Suprapubic skin (tissue), 4 donors: Measurements from ENCODE around the gene LRRC73. TPM values are rescaled to one million over a fixed set of nuclear protein-coding genes. Genes with fewer than 3 reads are reported as not detected.
"Not testable (repeated sequence)": the region's sequence is repeated elsewhere in the genome, so short reads cannot be mapped to it uniquely, and the experiment has no call there.

Experiments used
- DNase-seq, 2 donors: peaks; one replicate each; pipeline ENCODE4 v3.0.0-alpha.2; 2019; ENCODE audit warnings: low spot score in 2 of 2
- H3K27ac ChIP-seq: fragments of 200-600 bp; sonication (generic); one replicate; pipeline ENCODE4 v1.5.1; 2019
- H3K27me3 ChIP-seq: fragments of 200-600 bp; sonication (generic); one replicate; pipeline ENCODE4 v1.5.1; 2019
- H3K36me3 ChIP-seq: fragments of 200-600 bp; sonication (generic); one replicate; pipeline ENCODE4 v1.5.1; 2019
- H3K4me1 ChIP-seq: fragments of 200-600 bp; sonication (generic); one replicate; pipeline ENCODE4 v1.5.1; 2019
- H3K4me3 ChIP-seq: fragments of 200-600 bp; sonication (generic); one replicate; pipeline ENCODE4 v1.5.1; 2019; ENCODE audit warnings: mild to moderate bottlenecking
- H3K9me3 ChIP-seq: fragments of 200-600 bp; sonication (generic); one replicate; pipeline ENCODE4 v1.5.1; 2019
- CTCF ChIP-seq, 2 donors: fragments of 200-600 bp in 1 of 2; fragments of 450-650 bp in 1 of 2; sonication (generic) in 1 of 2; IDR thresholded peaks; one replicate each; pipeline ENCODE4 v1.5.1; 2016 to 2019; ENCODE audit warnings: antibody characterized with exemption in 2 of 2, mild to moderate bottlenecking in 1 of 2, moderate library complexity in 1 of 2
- EP300 ChIP-seq: sonication (generic); formaldehyde crosslinking; IDR thresholded peaks from one replicate; pipeline ENCODE4 v1.6.1; 2017; ENCODE audit warnings: antibody characterized with exemption
- POLR2A ChIP-seq, 2 donors: fragments of 450-650 bp; IDR thresholded peaks; one replicate each; pipeline ENCODE4 v1.6.1; 2017; ENCODE audit warnings: antibody characterized with exemption in 2 of 2, mild to moderate bottlenecking in 2 of 2, moderate library complexity in 2 of 2
- POLR2AphosphoS5 ChIP-seq, 3 donors: sonication (generic); formaldehyde crosslinking; IDR thresholded peaks; one replicate each; pipeline ENCODE4 v1.6.1; 2017; ENCODE audit warnings: antibody characterized with exemption in 3 of 3
- WGBS: methylation state at CpG from one replicate; pipeline ENCODE4 v1.1.5; 2018; 5-methylcytosine and 5-hydroxymethylcytosine counted together
- total RNA-seq, 4 donors: library from RNA; depleted of rRNA; stranded (reverse); fragments of >200 nt; gene quantifications; one replicate each; pipeline ENCODE4 v1.1.0, GENCODE V29; 2016

The LRRC73 gene
- total RNA-seq, 4 donors from 2014 or later, result 0.34 to 0.42 TPM; not detected in 2

- Histone ChIP-seq H3K27me3 (peaks cover 28% of the 10 kb centered on the region), H3K36me3 (no peaks in the 10 kb centered on the region), H3K9me3 (no peaks in the 10 kb centered on the region), H3K27ac (no peak overlapping the region), H3K4me3 (no peak overlapping the region), H3K4me1 (peaks cover 6% of the 10 kb centered on the region)
- 77% methylated on average over 2 of the region's 2 CpGs for WGBS
- no peak for DNase-seq
- TF ChIP-seq POLR2AphosphoS5 (IDR thresholded peaks at IDR 0.05) (no peak), POLR2A (IDR thresholded peaks at IDR 0.05) (no peak), EP300 (no peak), CTCF (IDR thresholded peaks at IDR 0.05) (no peak)
These were observed 44.2 kb downstream of the LRRC73 start for GRCh38 chr6:43465948-43466347.

- Histone ChIP-seq H3K4me1 (peaks cover 2% of the 10 kb centered on the region), H3K27me3 (peaks cover 21% of the 10 kb centered on the region), H3K36me3 (no peaks in the 10 kb centered on the region), H3K9me3 (no peaks in the 10 kb centered on the region), H3K27ac (no peak overlapping the region), H3K4me3 (no peak overlapping the region)
- no peak for DNase-seq
- TF ChIP-seq EP300 (no peak), CTCF (IDR thresholded peaks at IDR 0.05) (no peak), POLR2A (IDR thresholded peaks at IDR 0.05) (no peak), POLR2AphosphoS5 (IDR thresholded peaks at IDR 0.05) (no peak)
- WGBS, result 92% methylated on average over 8 of the region's 8 CpGs
These were observed 45.8 kb downstream of the LRRC73 start for GRCh38 chr6:43464337-43464736.

GRCh38 chr6:43461936-43462335 is 48.2 kb downstream of the LRRC73 start:
- Histone ChIP-seq H3K27me3 (peaks cover 27% of the 10 kb centered on the region), H3K4me3 (no peak overlapping the region)
- WGBS, result 75% methylated on average over 5 of the region's 5 CpGs

GRCh38 chr6:43460032-43460431 is 50.1 kb downstream of the LRRC73 start:
- no peak for DNase-seq
- Histone ChIP-seq H3K4me3 (no peak overlapping the region), H3K36me3 (no peaks in the 10 kb centered on the region), H3K9me3 (no peaks in the 10 kb centered on the region), H3K27ac (no peak overlapping the region), H3K27me3 (peaks cover 44% of the 10 kb centered on the region), H3K4me1 (peaks cover 12% of the 10 kb centered on the region)
- no peak for TF ChIP-seq CTCF (IDR thresholded peaks at IDR 0.05)
- TF ChIP-seq POLR2AphosphoS5 (IDR thresholded peaks at IDR 0.05), result no peak
- 83% methylated on average over 4 of the region's 4 CpGs for WGBS

More at GRCh38 chr6:43461936-43462335, 48.2 kb downstream of the LRRC73 start:
- TF ChIP-seq EP300 (no peak), CTCF (IDR thresholded peaks at IDR 0.05) (no peak), POLR2A (IDR thresholded peaks at IDR 0.05) (no peak), POLR2AphosphoS5 (IDR thresholded peaks at IDR 0.05) (no peak)
- Histone ChIP-seq H3K27ac (no peak overlapping the region), H3K36me3 (no peaks in the 10 kb centered on the region), H3K9me3 (no peaks in the 10 kb centered on the region), H3K4me1 (no peaks in the 10 kb centered on the region)
- no peak for DNase-seq

- TF ChIP-seq EP300, result no peak
- TF ChIP-seq POLR2AphosphoS5 (IDR thresholded peaks at IDR 0.05), result no peak
- TF ChIP-seq CTCF (IDR thresholded peaks at IDR 0.05), result no peak
- TF ChIP-seq POLR2A (IDR thresholded peaks at IDR 0.05), result no peak
- H3K27me3 ChIP-seq, result peaks cover 46% of the 10 kb centered on the region
- H3K4me1 ChIP-seq, result peaks cover 17% of the 10 kb centered on the region
- no peak overlapping the region for H3K4me3 ChIP-seq
- no peaks in the 10 kb centered on the region for H3K36me3 ChIP-seq
- 92% methylated on average over 1 of the region's 1 CpG for WGBS
- H3K27ac ChIP-seq, result no peak overlapping the region
- no peaks in the 10 kb centered on the region for H3K9me3 ChIP-seq
- DNase-seq, result no peak
These were observed 50.6 kb downstream of the LRRC73 start for GRCh38 chr6:43459535-43459934.

- WGBS, result 93% methylated on average over 15 of the region's 15 CpGs
- peaks cover 42% of the 10 kb centered on the region for H3K27me3 ChIP-seq
These were observed 52.0 kb downstream of the LRRC73 start for GRCh38 chr6:43458154-43458553.

More at GRCh38 chr6:43458154-43458553, 52.0 kb downstream of the LRRC73 start:
- not testable (repeated sequence) for H3K27ac ChIP-seq, H3K9me3 ChIP-seq, H3K36me3 ChIP-seq, H3K4me3 ChIP-seq, DNase-seq
- H3K4me1 ChIP-seq, result peaks cover 21% of the 10 kb centered on the region
